HFF-Myc (cell line): ENCODE data around the gene PAN3.

Experiments used
- DNase-seq: peaks from one replicate; pipeline ENCODE4 v3.0.0-alpha.2; 2011; ENCODE audit warnings: low read depth; ENCODE audit errors: extremely low read depth
- H3K4me3 ChIP-seq: replicated peaks from 2 replicates; pipeline ENCODE4 v1.5.1; 2011; ENCODE audit warnings: low read depth, mild to moderate bottlenecking, control low read depth, low read length
- CTCF ChIP-seq: IDR thresholded peaks from 2 replicates; pipeline ENCODE4 v1.5.1; 2012; ENCODE audit warnings: mild to moderate bottlenecking, low read depth, low read length, control low read depth; ENCODE audit errors: missing control alignments

PAN3 gene

GRCh38 chr13:28117689-28118377, 20.5 kb upstream of the PAN3 start:
- H3K4me3 ChIP-seq: no peak overlapping the region
- TF ChIP-seq CTCF: no peak
- DNase-seq: no peak

- TF ChIP-seq CTCF: no peak
- no peak overlapping the region for H3K4me3 ChIP-seq
- DNase-seq: no peak
These were observed 18.0 kb upstream of the PAN3 start for GRCh38 chr13:28120317-28120716.

GRCh38 chr13:28121224-28121623, 17.1 kb upstream of the PAN3 start:
- DNase-seq: no peak
- no peak for TF ChIP-seq CTCF
- no peak overlapping the region for H3K4me3 ChIP-seq

DNA sequence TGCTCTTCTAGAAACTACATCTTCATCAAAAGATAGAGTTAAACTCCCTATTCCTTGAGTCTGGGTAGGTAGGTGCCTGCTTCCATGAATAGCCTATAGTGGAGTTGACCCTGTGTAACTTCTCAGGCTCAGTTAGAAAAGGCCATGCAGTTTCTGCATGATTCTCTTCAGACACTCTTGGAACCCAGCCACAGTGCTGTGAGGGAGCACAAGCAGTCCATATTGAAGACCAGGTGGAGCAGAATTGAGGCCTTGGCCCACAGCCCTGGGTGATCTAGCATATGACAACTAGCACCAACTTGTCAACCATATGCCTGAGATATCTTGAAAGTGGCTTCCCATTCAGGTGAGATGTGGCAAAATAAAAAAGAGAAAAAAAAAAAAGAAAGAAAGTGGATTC, 10.3 kb upstream of the PAN3 start:
- H3K4me3 ChIP-seq: no peak overlapping the region
- no peak for TF ChIP-seq CTCF
- DNase-seq: no peak

DNA sequence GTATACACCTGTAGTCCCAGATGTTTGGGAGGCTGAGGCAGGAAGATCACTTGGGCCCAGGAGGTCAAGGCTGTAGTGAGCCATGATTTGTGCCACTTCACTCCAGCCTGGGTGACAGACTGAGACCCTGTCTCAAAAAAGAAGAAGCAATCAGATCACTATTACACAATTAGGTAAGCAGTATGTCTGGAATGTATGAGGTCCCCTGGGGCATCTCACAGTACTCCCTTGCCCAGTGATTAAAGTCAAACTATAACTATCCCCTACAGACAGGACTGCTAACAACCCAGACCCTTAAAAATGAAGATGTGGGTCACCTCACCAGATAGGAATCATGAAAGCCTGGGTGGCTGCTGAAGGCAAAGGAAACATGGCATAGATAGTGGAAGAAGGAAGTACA, 9.4 kb upstream of the PAN3 start:
- TF ChIP-seq CTCF: no peak
- no peak for DNase-seq
- H3K4me3 ChIP-seq: no peak overlapping the region

DNA sequence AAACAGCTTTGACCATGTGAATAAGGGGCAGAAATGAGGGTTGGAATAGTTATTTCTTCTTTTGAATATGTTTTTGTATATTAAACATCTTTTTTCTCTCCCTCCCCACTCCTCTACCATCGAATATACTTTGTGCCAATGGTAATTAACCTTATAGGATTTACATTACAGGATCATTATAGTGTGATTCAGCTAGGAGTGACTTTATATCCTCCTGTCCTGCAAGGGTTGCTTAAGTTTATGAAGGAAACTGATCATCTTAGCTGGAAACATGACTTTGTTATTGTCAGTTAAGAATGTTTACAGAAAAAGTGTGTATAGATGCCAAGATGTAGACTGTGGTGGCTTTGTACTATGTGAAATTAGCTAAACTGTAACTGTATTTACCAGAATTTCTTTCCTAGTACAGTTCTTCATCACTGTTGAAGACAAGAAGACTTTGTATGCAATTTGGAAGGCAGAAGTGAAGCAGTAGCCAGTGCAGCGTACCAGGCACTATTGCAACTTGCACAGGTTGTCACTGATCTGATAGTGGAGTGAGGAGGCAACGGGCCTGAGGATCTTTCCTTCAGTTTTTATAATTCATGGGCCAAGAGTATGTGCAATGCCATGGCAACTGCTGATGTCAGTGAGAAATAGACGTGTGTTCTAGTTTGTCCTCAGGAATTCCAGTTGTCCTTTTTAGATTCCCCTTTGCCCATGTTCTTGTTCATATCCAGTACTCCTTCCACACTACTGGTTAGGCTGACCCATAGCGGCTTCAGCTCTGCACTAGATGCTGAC, 8.2 kb upstream of the PAN3 start:
- TF ChIP-seq CTCF: no peak
- no peak overlapping the region for H3K4me3 ChIP-seq
- no peak for DNase-seq

GRCh38 chr13:28131646-28132045, 6.7 kb upstream of the PAN3 start:
- TF ChIP-seq CTCF: no peak
- DNase-seq: no peak
- no peak overlapping the region for H3K4me3 ChIP-seq
